HG03095 (cell line): ENCODE results near the gene UFSP1.

Source experiments
- ATAC-seq: cut with Tn5 transposase; IDR thresholded peaks from one replicate; pipeline ENCODE4 v1.9.1; 2021; ENCODE audit warnings: moderate library complexity; ENCODE audit not compliant: unreplicated experiment

The UFSP1 gene

DNA sequence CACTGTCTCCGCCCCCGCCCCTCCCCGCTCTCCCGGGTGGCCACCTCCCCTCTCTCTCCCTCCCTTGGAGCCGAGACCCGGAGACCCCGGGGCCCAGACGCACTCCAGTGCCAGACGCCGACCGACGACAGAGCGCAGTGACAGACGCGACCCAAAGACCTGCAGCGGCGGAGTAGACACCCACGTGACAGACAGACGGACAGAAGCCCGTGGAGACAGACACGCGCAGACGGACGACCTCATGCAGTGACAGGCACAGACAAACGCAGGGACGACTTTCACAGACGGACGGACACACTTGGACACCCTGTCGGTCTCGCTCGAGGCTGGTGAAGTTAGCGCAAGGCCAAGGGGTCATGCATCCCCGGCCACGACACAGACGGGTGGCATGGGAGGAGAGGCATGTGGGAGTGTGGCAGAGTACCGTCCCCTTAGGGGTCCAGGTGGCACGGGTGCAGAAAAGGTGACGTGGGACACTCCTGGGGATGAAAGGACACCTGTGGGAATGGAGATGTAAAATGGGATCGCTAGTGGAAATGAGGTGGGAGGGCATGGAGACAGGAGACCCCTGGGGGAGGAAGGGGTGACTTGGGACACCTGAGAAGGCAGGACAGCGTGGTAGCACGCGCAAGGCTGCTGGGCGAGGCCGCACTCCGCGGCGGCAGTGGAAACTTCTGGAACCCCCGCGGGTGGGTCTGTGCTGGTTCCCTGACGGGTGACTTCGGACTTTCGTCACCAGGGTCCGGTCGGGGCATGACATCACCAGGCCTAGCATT, 6.6 kb upstream of the UFSP1 start:
- ATAC-seq: no peak

DNA sequence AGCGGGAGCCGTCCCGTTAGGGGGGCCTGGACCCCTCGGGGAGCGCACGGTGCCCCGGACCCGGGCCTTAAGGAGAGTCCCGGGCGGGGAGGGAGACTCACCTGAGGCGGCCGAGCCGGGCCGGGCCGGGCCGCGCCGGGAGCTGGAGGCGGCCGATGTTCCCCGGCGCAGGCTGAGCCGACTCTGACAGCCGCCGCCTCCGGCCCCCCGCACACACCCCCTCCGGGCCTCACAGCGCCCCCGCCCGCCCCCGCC, 6.1 kb upstream of the UFSP1 start, which contains the start of gene ACHE:
ACHE (minus strand) TSS at position 188 of the 255 bp plus-strand sequence. CDS start 1,656 bp downstream, outside the sequence.
- ATAC-seq: no peak

DNA sequence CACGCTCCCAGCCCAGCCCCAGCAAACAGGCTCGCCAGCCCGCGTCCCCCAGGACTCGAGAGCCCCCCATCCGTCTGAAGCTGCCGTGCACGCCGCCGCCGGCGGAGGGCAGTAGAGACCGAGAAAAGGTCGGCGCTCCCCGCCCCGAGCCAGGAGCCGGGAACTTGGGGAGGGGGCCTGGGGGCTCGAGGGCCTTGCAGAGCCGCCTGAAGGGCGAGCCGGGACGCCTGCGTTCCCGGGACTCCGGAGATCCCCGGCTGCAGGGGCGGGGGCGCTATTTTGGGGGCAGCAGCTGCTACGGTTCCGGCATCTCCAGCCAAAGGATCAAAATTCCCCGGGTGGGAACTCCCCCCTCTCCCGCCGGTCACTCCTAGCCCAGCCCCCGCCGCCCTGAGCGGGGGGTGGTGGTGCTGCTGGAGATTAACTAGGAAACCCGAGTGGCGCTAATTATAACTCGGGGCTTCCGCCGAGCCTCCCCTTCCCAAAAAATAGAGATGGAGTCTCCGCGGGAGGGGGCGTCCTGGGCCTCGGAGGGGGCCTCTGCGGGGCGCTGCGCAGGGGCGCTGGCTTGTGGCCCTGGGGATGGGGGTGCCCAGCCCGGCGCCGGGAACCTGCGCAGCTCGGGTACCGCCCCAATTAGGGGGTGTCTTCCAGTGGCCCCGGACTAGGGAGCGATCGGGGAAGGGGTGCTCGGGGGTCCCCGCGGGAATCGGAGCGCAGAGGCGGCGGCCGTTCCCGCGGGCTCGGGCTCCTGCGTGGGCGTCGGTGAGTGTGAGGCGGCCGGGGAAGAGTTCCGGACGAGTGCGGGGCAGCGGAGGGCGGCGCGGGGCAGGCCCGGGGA, 5.6 kb upstream of the UFSP1 start:
- no peak for ATAC-seq

DNA sequence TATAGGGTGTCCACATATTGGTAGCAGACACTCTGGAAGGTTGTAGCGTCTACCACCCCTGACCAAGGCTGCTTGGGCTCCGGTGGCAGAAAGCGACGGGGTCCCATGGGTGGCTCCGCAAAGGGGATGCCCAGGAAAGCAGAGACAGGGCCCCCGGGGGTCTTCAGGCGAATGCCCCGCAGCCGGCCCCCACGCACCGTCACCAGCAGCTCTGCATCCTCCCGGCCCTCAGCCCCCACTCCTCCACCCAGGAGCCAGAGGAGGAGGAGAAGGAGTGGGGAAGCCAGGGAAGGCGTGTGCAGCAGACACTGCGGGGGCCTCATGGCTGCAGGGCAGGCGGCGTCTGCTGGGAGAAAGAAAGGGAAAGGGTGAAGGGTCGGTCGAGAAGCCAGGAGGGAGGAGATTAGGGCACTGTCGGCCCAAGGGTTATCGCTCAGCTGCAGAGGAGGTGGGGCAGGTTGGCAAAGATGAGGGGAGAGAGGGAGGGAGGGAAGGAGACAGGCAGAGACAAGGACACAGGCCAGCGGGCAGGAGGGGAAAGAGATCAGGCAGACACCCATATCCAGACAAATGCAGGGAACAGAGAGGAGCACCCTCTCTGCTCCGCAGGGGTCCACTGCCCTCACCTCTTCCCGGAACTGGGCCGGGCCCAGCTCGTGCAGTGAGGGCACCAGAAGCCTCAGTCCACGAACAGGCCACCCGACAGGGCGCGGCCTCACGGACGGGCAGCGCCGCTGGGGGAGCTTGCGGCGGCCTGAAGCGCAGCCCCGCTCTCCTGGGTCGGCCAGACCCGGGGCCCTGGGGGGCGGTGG, 4.6 kb upstream of the UFSP1 start:
- no peak for ATAC-seq

DNA sequence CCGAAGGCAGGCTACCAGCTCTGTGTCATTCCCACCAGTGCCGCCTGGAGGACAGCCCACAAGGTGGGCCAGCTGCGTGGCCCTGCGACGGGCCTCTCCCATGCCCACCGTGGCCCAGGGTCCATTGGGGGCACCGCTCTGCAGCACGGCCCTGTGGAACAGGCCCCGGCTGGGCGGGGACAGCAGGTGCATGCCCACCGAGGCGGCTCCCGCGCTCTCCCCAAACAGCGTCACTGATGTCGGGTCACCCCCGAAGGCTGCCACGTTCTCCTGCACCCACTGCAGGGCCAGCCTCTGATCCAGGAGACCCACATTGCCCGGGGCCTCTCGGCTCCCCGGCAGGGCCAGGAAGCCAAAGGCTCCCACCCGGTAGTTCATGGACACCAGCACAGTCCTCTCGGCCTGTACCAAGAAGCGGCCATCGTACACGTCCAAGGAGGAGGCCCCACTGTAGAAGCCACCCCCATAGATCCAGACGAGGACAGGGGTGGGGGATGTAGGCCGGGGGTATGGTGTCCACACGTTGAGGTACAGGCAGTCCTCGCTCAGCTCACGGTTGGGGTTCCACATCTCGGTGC, 3.9 kb upstream of the UFSP1 start:
- no peak for ATAC-seq

DNA sequence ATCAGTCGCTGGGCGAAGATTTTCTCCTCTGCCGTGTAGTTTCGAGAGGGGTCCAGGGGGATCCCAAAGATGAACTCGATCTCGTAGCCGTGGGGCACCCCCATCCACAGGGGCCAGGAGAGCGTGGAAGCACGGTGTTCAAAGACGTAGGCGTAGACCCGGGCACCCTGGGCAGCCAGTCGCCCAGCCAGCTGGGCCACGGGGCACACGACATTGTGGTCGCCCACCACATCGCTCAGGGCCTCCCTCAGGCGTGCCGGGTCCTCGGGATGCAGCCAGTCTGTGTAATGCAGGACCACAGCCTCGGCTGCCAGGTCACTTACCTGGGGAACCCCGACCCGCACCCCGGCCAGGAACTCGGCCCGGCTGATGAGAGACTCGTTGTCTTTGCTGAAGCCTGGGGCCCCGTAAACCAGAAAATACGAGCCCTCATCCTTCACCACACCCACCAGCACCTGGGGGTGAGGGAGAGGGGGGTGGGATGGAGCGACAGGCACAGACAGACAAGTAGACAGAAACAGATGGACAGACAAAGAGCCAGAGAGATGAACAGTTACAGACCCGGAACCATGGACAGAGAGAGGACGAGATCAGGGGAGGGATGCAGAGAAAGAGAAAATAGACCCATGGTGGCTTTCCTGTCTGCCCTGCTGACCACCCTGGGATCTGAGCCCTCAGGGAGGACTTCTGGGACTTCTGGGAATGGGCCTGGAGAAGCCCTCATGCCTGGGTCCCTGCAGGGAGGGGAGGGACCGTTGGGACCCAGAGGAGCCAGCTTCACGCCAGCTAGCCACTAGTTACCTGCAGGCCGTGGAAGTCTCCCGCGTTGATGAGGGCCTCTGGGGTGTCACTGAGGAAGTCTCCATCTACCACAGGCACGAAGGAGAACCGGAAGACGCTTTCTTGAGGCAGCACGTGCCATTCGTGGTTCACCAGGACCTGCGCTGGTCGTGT, 3.1 kb upstream of the UFSP1 start:
- no peak for ATAC-seq

DNA sequence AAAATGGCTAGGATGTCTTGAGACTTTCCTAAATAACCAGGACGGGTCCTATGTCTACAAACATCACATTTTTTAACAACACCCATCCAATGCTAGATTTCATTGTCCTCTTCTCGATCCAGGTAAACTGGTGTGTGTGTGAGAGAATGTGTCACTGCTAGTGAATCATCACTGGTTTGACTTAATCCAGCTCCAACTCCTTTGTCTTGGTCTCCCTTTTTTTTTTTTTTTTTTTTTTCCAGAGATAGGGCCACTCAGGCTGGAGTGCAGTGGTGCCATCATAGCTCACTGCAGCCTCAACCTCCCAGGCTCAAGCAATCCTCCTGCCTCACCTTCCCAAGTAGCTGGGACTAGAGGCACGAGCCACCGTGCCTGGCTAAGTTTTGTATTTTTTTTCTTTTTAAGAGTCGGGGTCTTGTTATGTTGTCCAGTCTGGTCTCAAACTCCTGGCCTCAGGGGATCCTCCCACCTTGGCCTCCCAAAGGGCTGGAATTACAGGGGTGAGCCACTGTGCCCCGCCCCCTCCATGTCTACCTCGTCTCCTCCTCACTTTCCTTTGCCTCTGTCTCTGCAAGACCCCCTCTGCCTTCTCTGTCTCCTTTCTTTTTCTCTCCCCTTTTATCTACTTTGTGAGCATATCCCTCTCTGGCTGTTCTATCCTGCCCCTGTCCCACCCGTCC, 2.2 kb upstream of the UFSP1 start:
- ATAC-seq: no peak

DNA sequence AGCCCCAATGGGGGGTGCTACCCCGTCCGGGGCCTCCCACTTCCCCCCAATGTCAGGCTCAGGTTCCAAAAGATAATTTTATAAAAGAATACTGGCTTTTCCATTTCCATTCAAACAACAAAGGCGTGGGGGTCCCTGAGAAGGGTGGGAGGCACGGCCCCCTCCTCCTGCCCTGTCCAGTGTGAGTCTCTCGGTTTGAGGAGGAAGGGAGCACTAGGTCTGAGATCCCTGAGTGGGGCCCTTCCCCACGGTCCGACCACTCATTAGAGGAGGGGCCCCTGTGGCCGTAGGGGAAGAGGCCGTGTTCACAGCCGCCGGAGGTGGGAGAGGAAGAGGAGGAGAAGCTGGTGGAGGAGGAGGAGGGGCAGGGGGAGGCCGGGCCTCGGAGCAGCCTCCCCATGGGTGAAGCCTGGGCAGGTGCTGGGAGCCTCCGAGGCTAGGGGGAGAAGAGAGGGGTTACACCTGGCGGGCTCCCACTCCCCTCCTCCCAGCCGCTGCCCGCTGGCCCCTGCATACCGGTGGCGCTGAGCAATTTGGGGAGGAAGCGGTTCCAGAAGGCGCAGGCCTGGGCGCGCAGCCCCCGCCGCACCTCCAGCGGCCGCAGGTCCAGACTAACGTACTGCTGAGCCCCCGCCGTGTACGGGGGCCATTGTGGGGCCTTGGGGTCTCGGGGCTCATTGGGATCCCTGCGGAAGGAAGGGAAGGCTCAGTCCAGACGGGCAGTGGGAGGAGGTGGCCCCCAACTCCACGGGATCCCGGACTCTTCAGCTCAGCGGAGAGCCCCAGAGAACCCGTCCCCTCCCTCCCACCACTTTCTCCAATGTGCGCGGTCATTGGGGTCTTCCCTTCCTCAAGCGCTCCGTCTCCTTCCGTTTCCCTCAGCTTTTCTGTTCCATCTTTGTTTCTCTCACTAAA, 1.4 kb upstream of the UFSP1 start:
- no peak for ATAC-seq

DNA sequence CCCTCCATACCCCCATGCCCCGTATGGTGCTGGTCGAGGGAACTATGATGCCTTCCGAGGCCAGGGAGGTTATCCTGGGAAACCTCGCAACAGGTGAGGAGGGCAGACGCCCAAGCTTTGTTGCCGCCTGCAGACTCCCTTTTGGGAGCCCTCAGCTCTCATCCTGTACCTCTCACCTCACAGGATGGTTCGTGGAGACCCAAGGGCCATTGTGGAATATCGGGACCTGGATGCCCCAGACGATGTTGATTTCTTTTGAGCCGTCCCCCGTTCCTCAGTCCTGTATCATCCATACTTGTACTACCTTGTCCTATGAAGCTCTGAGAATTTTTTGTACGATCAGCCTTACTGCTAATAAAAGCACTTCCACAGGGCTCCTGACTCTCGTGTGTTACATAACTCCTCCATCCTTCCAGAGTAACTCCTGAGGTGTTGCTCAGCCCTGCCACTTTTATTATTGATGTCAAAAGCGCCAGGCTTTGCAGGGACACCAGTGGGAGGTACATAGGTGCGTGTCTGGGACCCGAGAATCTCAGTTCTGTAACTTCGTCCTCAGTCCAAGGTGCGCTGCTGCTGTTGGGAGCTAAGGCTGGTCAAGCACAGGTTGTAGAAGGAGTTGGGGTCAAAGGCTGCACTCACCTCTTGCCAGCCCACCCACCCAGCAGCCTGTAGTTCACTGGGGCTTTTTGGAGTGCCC, 1.1 kb downstream of the UFSP1 start:
- no peak for ATAC-seq

DNA sequence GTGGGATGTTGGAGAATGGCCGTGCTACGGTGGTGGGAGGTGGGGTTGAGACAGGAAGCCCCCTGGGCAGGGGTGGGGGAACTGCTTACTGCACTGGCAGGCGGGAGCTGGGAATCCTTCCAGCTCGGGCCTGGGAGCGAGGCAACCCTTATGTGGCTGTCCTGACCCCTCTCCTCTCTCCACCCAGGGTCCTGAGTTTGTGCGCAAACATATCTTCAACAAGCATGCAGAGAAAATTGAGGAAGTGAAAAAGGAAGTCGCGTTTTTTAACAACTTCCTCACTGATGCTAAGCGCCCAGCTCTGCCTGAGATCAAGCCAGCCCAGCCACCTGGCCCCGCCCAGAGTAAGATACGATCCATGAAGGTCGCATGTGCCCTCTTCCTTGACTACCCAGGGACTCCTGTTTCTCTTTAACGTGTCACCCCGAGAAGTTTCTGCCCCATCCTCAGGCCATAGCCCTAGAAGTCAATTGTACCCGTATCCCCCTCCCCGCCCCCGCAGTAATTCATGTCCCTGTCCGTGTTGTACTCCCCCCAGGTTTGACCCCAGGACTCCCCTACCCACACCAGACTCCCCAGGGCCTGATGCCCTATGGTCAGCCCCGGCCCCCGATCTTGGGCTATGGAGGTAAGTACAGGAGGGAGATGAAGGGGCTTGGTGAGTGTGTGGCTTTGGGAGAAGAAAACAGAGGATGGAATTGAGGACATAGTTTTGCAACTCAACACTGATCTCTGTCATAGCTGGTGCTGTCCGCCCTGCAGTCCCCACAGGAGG, 1.8 kb downstream of the UFSP1 start:
- peak; percentile 36 for ATAC-seq

DNA sequence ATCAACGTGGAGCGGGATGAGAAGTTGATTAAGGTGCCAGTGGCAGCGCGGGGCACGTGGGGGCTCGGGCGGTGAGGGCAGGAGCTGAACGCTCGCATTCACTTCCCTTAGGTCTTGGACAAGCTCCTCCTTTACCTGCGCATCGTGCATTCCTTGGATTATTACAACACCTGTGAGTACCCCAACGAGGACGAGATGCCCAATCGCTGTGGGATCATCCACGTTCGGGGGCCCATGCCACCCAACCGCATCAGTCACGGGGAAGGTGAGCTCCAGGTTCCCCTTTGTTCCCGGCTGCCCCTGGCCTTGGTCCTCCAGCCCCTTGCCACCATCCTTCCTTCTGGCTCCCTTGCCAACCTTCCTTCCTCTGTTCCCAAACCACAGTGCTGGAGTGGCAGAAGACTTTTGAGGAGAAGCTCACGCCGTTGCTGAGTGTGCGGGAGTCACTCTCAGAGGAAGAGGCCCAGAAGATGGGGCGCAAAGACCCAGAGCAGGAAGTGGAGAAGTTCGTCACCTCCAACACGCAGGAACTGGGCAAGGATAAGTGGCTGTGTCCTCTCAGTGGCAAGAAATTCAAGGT, 2.5 kb downstream of the UFSP1 start:
- ATAC-seq: no peak

DNA sequence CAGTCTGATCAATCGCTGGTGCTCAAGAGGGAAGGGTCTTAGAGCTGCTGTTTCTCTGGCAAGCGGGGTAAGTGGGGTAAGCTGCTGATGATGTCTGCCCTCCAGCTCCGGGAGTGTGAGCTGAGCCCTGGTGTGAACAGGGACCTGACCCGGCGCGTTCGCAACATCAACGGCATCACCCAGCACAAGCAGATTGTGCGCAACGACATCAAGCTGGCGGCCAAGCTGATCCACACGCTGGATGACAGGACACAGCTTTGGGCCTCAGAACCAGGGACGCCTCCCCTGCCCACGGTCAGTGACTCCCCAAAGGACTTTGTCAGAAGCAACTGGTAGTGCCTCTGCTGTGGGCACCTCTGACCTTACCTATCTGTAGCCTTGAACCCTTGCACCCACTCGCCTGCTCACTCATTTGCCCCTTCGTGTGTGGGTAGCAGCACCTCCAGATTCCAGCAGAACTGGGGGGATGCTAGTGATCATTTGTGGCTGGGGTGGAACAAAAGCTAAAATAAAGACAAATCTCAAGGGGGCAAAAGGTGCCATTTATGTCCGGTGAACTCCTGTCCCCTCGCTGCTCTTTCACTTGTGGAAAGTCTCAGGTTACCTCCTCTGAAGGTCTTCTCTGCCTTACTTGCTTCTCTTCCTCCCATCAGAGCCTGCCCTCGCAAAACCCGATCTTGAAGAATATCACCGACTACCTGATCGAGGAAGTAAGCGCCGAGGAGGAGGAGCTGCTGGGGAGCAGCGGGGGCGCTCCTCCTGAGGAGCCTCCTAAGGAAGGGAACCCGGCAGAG, 3.2 kb downstream of the UFSP1 start:
- no peak for ATAC-seq

DNA sequence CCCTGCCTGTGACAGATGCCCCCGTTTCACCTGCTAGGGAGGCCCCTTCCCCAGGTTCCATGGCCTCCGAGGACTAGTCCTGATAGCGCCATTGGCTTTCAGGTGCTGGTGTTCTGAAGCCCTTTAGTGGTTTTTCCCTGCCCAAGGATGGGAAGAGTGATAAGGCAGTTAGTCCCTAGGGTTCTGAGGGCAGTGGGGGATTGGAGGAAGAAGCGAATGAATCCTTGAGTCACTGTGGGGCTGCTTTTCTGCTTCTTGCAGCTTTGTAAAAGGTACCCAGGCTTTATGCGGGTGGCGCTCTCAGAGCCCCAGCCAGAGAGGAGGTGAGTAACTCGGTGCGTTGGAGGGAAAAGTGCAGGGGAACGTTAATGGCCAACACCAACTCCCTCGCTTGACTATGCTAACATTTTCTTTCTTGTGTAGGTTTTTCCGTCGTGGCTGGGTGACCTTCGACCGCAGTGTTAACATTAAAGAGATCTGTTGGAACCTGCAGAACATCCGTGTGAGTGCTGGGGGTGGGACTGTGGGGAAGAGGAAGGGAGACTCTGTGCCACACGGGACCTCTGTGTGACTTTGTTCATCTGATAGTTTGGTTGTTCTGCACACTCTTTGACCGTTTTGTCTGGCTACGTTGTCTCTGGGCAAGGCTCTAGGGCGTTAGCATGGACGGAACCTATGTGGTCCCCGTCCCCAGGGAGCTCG, 3.9 kb downstream of the UFSP1 start:
- ATAC-seq: no peak

DNA sequence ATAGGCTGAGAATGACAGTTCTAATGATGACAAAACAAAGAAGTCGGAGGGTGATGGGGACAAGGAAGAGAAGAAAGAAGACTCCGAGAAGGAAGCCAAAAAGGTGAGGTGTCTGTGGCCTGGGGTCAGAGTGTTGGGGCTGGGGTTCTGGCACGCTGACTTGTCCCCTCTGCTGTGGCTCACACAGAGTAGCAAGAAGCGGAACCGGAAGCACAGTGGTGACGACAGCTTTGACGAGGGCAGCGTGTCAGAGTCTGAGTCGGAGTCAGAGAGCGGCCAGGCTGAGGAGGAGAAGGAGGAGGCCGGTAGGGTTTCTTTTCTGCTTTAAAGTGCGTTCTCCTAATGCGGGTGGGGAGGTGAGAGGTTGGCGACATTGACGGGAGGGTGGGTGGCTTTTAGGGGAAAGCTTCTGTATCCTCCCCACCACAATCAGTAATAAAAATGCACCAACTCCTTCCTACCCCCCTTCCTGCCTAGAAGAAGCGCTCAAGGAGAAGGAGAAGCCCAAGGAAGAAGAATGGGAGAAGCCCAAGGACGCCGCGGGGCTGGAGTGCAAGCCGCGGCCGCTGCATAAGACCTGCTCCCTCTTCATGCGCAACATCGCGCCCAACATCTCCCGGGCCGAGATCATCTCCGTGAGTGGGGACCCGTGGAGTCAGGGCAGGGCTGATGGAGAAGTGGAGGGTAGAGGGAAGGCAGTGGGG, 4.6 kb downstream of the UFSP1 start:
- no peak for ATAC-seq
